RPMI8226 (cell line): ENCODE data around the gene RASSF3.
"Not testable (repeated sequence)": the region's sequence is repeated elsewhere in the genome, so short reads cannot be mapped to it uniquely, and the experiment has no call there.

Experiments used
- DNase-seq: peaks from one replicate; pipeline ENCODE4 v3.0.0-alpha.2; 2015

Gene RASSF3

GRCh38 chr12:64634508-64635092, 24.3 kb downstream of the RASSF3 start:
- DNase-seq = no peak

GRCh38 chr12:64635356-64635998, 25.2 kb downstream of the RASSF3 start:
- DNase-seq = no peak

- DNase-seq = no peak
Measured at GRCh38 chr12:64636856-64637255, 26.6 kb downstream of the RASSF3 start.

GRCh38 chr12:64639466-64639865, 29.2 kb downstream of the RASSF3 start:
- no peak for DNase-seq

GRCh38 chr12:64646318-64646717, 36.0 kb downstream of the RASSF3 start:
- DNase-seq = no peak

- no peak for DNase-seq
Measured at GRCh38 chr12:64649487-64649886, 39.2 kb downstream of the RASSF3 start.

GRCh38 chr12:64650762-64651161, 40.5 kb downstream of the RASSF3 start:
- DNase-seq = no peak

- DNase-seq = no peak
Measured at GRCh38 chr12:64652346-64652745, 42.1 kb downstream of the RASSF3 start.

- DNase-seq = no peak
Measured at GRCh38 chr12:64653123-64653522, 42.8 kb downstream of the RASSF3 start.

- DNase-seq = not testable (repeated sequence)
Measured at GRCh38 chr12:64653907-64654306, 43.6 kb downstream of the RASSF3 start.

GRCh38 chr12:64655141-64655540, 44.8 kb downstream of the RASSF3 start:
- DNase-seq = no peak

- no peak for DNase-seq
Measured at GRCh38 chr12:64656429-64656828, 46.1 kb downstream of the RASSF3 start.

- DNase-seq = no peak
Measured at GRCh38 chr12:64658892-64659481, 48.7 kb downstream of the RASSF3 start.

GRCh38 chr12:64660237-64661018, 50.1 kb downstream of the RASSF3 start:
- DNase-seq = no peak

- no peak for DNase-seq
Measured at GRCh38 chr12:64663015-64663414, 52.7 kb downstream of the RASSF3 start.

GRCh38 chr12:64665514-64665913, 55.2 kb downstream of the RASSF3 start:
- peak; percentile 88 for DNase-seq

GRCh38 chr12:64666054-64666914, 56.0 kb downstream of the RASSF3 start:
- peak; percentile 53 for DNase-seq

- no peak for DNase-seq
Measured at GRCh38 chr12:64667793-64668192, 57.5 kb downstream of the RASSF3 start.

- peak; percentile 55 for DNase-seq
Measured at GRCh38 chr12:64669270-64669842, 59.1 kb downstream of the RASSF3 start.

- peak; percentile 19 for DNase-seq
Measured at GRCh38 chr12:64670019-64670418, 59.7 kb downstream of the RASSF3 start.

- DNase-seq = no peak
Measured at GRCh38 chr12:64670919-64671639, 60.8 kb downstream of the RASSF3 start.

GRCh38 chr12:64671681-64672080, 61.4 kb downstream of the RASSF3 start:
- DNase-seq = no peak
